ENCODE measurements around the gene RBM4B. TPM values are rescaled to one million over a fixed set of nuclear protein-coding genes. Genes with fewer than 3 reads are reported as not detected.

Gene RBM4B
- total and polyA plus RNA-seq, 3 experiments from 2014 or later = 13.1 to 20.0 (median 19.5) TPM

GRCh38 chr11:66694056-66694410, 16.3 kb upstream of the RBM4B start:
- Mint-ChIP-seq H3K9me3 (no peaks in the 10 kb centered on the region), H3K27me3 (peaks cover 1 to 7% of the 10 kb centered on the region in 2 donors), H3K4me1 (peaks cover 0 to 2% (median 0%) of the 10 kb centered on the region in 3 donors), H3K27ac (no peak overlapping the region), H3K4me3 (no peak overlapping the region), H3K36me3 (no peaks in the 10 kb centered on the region)
- no peaks in the 10 kb centered on the region for H3K36me3 ChIP-seq (ENCODE audit: insufficient read depth, low read length)
- H3K27me3 ChIP-seq (ENCODE audit: insufficient read depth, low read length, poor library complexity, severe bottlenecking) = no peaks in the 10 kb centered on the region
- no peaks in the 10 kb centered on the region for H3K4me1 ChIP-seq (ENCODE audit: insufficient read depth, low read length)
- ChIA-PET POLR2A (no interaction called here), CTCF (interaction anchor here (1.1 to 1.8 kb wide), 3 partner anchors 30 to 189 kb away, joined by 3 to 4 read pairs (median 3); no protein-coding TSS in a partner anchor)
- DNase-seq = peak in 1 of 5 donors; percentile 40
- no peak overlapping the region for H3K4me3 ChIP-seq (ENCODE audit: low read length)
- no peak overlapping the region for H3K27ac ChIP-seq (ENCODE audit: low read depth, low read length)
- H3K9me3 ChIP-seq (ENCODE audit: low read length) = no peaks in the 10 kb centered on the region

- no peaks in the 10 kb centered on the region for H3K27me3 ChIP-seq (ENCODE audit: insufficient read depth, low read length, poor library complexity, severe bottlenecking)
- Mint-ChIP-seq H3K9me3 (no peaks in the 10 kb centered on the region), H3K4me1 (peaks cover 0 to 2% (median 0%) of the 10 kb centered on the region in 3 donors), H3K27me3 (peaks cover 0 to 7% of the 10 kb centered on the region in 2 donors), H3K36me3 (no peaks in the 10 kb centered on the region), H3K27ac (no peak overlapping the region), H3K4me3 (no peak overlapping the region)
- H3K27ac ChIP-seq (ENCODE audit: low read depth, low read length) = no peak overlapping the region
- ChIA-PET POLR2A (interaction anchor here (0.5 kb wide), 1 partner anchor 9 kb away, joined by 5 read pairs; no protein-coding TSS in a partner anchor), CTCF (interaction anchor here (1.1 to 1.8 kb wide), 5 partner anchors 30 to 190 kb away, joined by 3 to 4 read pairs (median 3); no protein-coding TSS in a partner anchor)
- H3K4me3 ChIP-seq (ENCODE audit: low read length) = no peak overlapping the region
- H3K4me1 ChIP-seq (ENCODE audit: insufficient read depth, low read length) = no peaks in the 10 kb centered on the region
- no peaks in the 10 kb centered on the region for H3K9me3 ChIP-seq (ENCODE audit: low read length)
- no peaks in the 10 kb centered on the region for H3K36me3 ChIP-seq (ENCODE audit: insufficient read depth, low read length)
- peak in 1 of 5 donors; percentile 16 for DNase-seq
These were observed 15.8 kb upstream of the RBM4B start for GRCh38 chr11:66693356-66694055.

GRCh38 chr11:66692871-66693331, 15.2 kb upstream of the RBM4B start:
- POLR2A ChIA-PET = interaction anchor here (0.5 kb wide), 1 partner anchor 8 kb away, joined by 5 read pairs; no protein-coding TSS in a partner anchor
- H3K4me3 ChIP-seq (ENCODE audit: low read length) = no peak overlapping the region

GRCh38 chr11:66692446-66692845, 14.8 kb upstream of the RBM4B start:
- H3K36me3 Mint-ChIP-seq = no peaks in the 10 kb centered on the region
- H3K36me3 ChIP-seq (ENCODE audit: insufficient read depth, low read length) = no peaks in the 10 kb centered on the region
- no peak overlapping the region for H3K27ac Mint-ChIP-seq
- no peaks in the 10 kb centered on the region for H3K27me3 ChIP-seq (ENCODE audit: insufficient read depth, low read length, poor library complexity, severe bottlenecking)
- H3K27ac ChIP-seq (ENCODE audit: low read depth, low read length) = no peak overlapping the region
- no peaks in the 10 kb centered on the region for H3K9me3 ChIP-seq (ENCODE audit: low read length)
- no peak overlapping the region for H3K4me3 Mint-ChIP-seq
- H3K4me1 Mint-ChIP-seq = peaks cover 0 to 2% (median 0%) of the 10 kb centered on the region in 3 donors
- peak in 1 of 5 donors; percentile 39 for DNase-seq
- H3K27me3 Mint-ChIP-seq = peaks cover 0 to 7% of the 10 kb centered on the region in 2 donors
- no peak overlapping the region for H3K4me3 ChIP-seq (ENCODE audit: low read length)
- CTCF ChIA-PET = interaction anchor here (1.2 to 1.8 kb wide), 3 partner anchors 140 to 189 kb away, joined by 3 to 4 read pairs (median 3); no protein-coding TSS in a partner anchor
- H3K4me1 ChIP-seq (ENCODE audit: insufficient read depth, low read length) = no peaks in the 10 kb centered on the region
- H3K9me3 Mint-ChIP-seq = no peaks in the 10 kb centered on the region
- POLR2A ChIA-PET = no interaction called here

More at GRCh38 chr11:66692871-66693331, 15.2 kb upstream of the RBM4B start:
- Mint-ChIP-seq H3K27ac (no peak overlapping the region), H3K9me3 (no peaks in the 10 kb centered on the region), H3K4me3 (no peak overlapping the region), H3K36me3 (no peaks in the 10 kb centered on the region), H3K4me1 (peaks cover 0 to 2% (median 0%) of the 10 kb centered on the region in 3 donors), H3K27me3 (peaks cover 0 to 7% of the 10 kb centered on the region in 2 donors)
- peak in 1 of 5 donors; percentile 29 for DNase-seq
- Histone ChIP-seq H3K4me1 (ENCODE audit: insufficient read depth, low read length) (no peaks in the 10 kb centered on the region), H3K27me3 (ENCODE audit: insufficient read depth, low read length, poor library complexity, severe bottlenecking) (no peaks in the 10 kb centered on the region), H3K36me3 (ENCODE audit: insufficient read depth, low read length) (no peaks in the 10 kb centered on the region), H3K27ac (ENCODE audit: low read depth, low read length) (no peak overlapping the region), H3K9me3 (ENCODE audit: low read length) (no peaks in the 10 kb centered on the region)
- CTCF ChIA-PET = interaction anchor here (1.2 to 1.8 kb wide), 4 partner anchors 31 to 189 kb away, joined by 3 to 4 read pairs (median 3); no protein-coding TSS in a partner anchor

GRCh38 chr11:66691311-66691980, 13.8 kb upstream of the RBM4B start:
- H3K36me3 Mint-ChIP-seq = no peaks in the 10 kb centered on the region
- Histone ChIP-seq H3K27me3 (ENCODE audit: insufficient read depth, low read length, poor library complexity, severe bottlenecking) (no peaks in the 10 kb centered on the region), H3K4me1 (ENCODE audit: insufficient read depth, low read length) (no peaks in the 10 kb centered on the region), H3K9me3 (ENCODE audit: low read length) (no peaks in the 10 kb centered on the region), H3K36me3 (ENCODE audit: insufficient read depth, low read length) (no peaks in the 10 kb centered on the region), H3K27ac (ENCODE audit: low read depth, low read length) (no peak overlapping the region), H3K4me3 (ENCODE audit: low read length) (no peak overlapping the region)
- peaks cover 0 to 7% of the 10 kb centered on the region in 2 donors for H3K27me3 Mint-ChIP-seq
- no peak overlapping the region for H3K4me3 Mint-ChIP-seq
- no peaks in the 10 kb centered on the region for H3K9me3 Mint-ChIP-seq
- peaks cover 0 to 2% (median 0%) of the 10 kb centered on the region in 3 donors for H3K4me1 Mint-ChIP-seq
- ChIA-PET POLR2A (no interaction called here), CTCF (interaction anchor here (1.3 kb wide), 1 partner anchor 13 kb away, joined by 5 read pairs; the partner anchor contains the start of gene RBM4B)
- peak in 1 of 5 donors; percentile 31 for DNase-seq
- H3K27ac Mint-ChIP-seq = no peak overlapping the region

- Mint-ChIP-seq H3K27ac (no peak overlapping the region), H3K4me3 (no peak overlapping the region), H3K9me3 (no peaks in the 10 kb centered on the region), H3K36me3 (no peaks in the 10 kb centered on the region), H3K27me3 (peaks cover 0 to 7% of the 10 kb centered on the region in 2 donors), H3K4me1 (peaks cover 0 to 2% (median 0%) of the 10 kb centered on the region in 3 donors)
- DNase-seq = peak in 1 of 5 donors; percentile 33
- Histone ChIP-seq H3K27me3 (ENCODE audit: insufficient read depth, low read length, poor library complexity, severe bottlenecking) (no peaks in the 10 kb centered on the region), H3K27ac (ENCODE audit: low read depth, low read length) (no peak overlapping the region), H3K4me1 (ENCODE audit: insufficient read depth, low read length) (no peaks in the 10 kb centered on the region), H3K36me3 (ENCODE audit: insufficient read depth, low read length) (no peaks in the 10 kb centered on the region), H3K4me3 (ENCODE audit: low read length) (no peak overlapping the region), H3K9me3 (ENCODE audit: low read length) (no peaks in the 10 kb centered on the region)
- POLR2A ChIA-PET = no interaction called here
- CTCF ChIA-PET = no interaction called here
These were observed 12.2 kb upstream of the RBM4B start for GRCh38 chr11:66689661-66690590.
